Measurements from ENCODE around the gene C17orf114.

The C17orf114 gene

GRCh38 chr17:4843321-4844000 lies 41.3 kb upstream of the C17orf114 start:
- no TSS peak for BruUV-seq (replicated peaks)
- no peak for DNase-seq
- ChIA-PET POLR2A (ENCODE audit: unreplicated experiment) (no interaction called here), CTCF (no interaction called here)
- Histone ChIP-seq H3K27ac (no peak overlapping the region), H3K4me2 (no peak overlapping the region), H4K20me1 (ENCODE audit: insufficient read depth) (peaks cover 4% of the 10 kb centered on the region; the same call in 1 of the 2 replicates), H3F3A (ENCODE audit: insufficient read depth, low read depth) (peaks cover 29% of the 10 kb centered on the region), H3K4me3 (no peak overlapping the region), H3K9me3 (ENCODE audit: insufficient read depth, low read depth) (no peaks in the 10 kb centered on the region), H3K4me1 (replicated peaks; ENCODE audit: insufficient read depth) (peaks cover 31% of the 10 kb centered on the region), H3K36me3 (ENCODE audit: low read depth) (0 out of 2 replicates have a peak, but pooled peaks cover 2% of the 10 kb centered on the region), H2AFZ (no peak overlapping the region), H3K9me2 (ENCODE audit: insufficient read depth) (no peaks in the 10 kb centered on the region), H3K27me3 (ENCODE audit: insufficient read depth, low read depth) (no peaks in the 10 kb centered on the region), H3K79me2 (ENCODE audit: low read depth) (peaks cover 93% of the 10 kb centered on the region)
- TF ChIP-seq, protein P1, sequence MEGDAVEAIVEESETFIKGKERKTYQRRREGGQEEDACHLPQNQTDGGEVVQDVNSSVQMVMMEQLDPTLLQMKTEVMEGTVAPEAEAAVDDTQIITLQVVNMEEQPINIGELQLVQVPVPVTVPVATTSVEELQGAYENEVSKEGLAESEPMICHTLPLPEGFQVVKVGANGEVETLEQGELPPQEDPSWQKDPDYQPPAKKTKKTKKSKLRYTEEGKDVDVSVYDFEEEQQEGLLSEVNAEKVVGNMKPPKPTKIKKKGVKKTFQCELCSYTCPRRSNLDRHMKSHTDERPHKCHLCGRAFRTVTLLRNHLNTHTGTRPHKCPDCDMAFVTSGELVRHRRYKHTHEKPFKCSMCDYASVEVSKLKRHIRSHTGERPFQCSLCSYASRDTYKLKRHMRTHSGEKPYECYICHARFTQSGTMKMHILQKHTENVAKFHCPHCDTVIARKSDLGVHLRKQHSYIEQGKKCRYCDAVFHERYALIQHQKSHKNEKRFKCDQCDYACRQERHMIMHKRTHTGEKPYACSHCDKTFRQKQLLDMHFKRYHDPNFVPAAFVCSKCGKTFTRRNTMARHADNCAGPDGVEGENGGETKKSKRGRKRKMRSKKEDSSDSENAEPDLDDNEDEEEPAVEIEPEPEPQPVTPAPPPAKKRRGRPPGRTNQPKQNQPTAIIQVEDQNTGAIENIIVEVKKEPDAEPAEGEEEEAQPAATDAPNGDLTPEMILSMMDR (conservative IDR thresholded peaks at IDR 0.05): no peak
- no peak for TF ChIP-seq EZH2 (IDR thresholded peaks at IDR 0.05; ENCODE audit: low read depth)
- intact Hi-C loops (cut with micrococcal nuclease; ENCODE audit: unreplicated experiment): no loop called here

DNA sequence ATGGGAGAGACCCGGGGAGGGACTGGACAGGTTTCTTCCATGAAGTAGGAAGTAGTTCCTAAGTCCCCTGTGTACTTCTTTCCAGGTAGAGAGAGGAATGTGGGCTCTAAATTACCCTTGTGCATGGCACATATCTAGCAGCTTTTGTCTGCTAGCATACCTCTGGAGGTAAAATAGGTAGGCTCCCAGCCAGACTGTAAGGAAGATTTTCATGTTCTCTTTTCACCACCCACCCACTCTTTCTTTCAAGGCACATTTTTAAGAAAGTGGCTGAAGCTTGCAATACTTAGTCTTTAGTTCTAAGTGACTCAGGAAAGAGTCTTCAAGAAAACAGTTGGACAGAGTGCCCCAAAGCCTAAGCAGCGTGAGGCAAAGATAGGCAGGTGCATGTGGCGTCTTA lies 40.2 kb upstream of the C17orf114 start:
- H3K4me1 ChIP-seq (replicated peaks; ENCODE audit: insufficient read depth): peaks cover 20% of the 10 kb centered on the region
- no peak overlapping the region for H3K27ac ChIP-seq
- ChIA-PET CTCF (no interaction called here), POLR2A (ENCODE audit: unreplicated experiment) (no interaction called here)
- H4K20me1 ChIP-seq (ENCODE audit: insufficient read depth): peaks cover 9% of the 10 kb centered on the region; the same call in 1 of the 2 replicates
- H3K9me3 ChIP-seq (ENCODE audit: insufficient read depth, low read depth): no peaks in the 10 kb centered on the region
- TF ChIP-seq EZH2 (IDR thresholded peaks at IDR 0.05; ENCODE audit: low read depth): no peak
- TF ChIP-seq, protein P1 (conservative IDR thresholded peaks at IDR 0.05): no peak
- H3K36me3 ChIP-seq (ENCODE audit: low read depth): 0 out of 2 replicates have a peak, but pooled peaks cover 13% of the 10 kb centered on the region
- no TSS peak for BruUV-seq (replicated peaks)
- H3K27me3 ChIP-seq (ENCODE audit: insufficient read depth, low read depth): no peaks in the 10 kb centered on the region
- no peak overlapping the region for H3K4me3 ChIP-seq
- H3K9me2 ChIP-seq (ENCODE audit: insufficient read depth): no peaks in the 10 kb centered on the region
- no peak overlapping the region for H2AFZ ChIP-seq
- peaks cover 18% of the 10 kb centered on the region for H3F3A ChIP-seq (ENCODE audit: insufficient read depth, low read depth)
- intact Hi-C loops (cut with micrococcal nuclease; ENCODE audit: unreplicated experiment): no loop called here
- H3K79me2 ChIP-seq (ENCODE audit: low read depth): peaks cover 95% of the 10 kb centered on the region
- DNase-seq: no peak
- H3K4me2 ChIP-seq: no peak overlapping the region

DNA sequence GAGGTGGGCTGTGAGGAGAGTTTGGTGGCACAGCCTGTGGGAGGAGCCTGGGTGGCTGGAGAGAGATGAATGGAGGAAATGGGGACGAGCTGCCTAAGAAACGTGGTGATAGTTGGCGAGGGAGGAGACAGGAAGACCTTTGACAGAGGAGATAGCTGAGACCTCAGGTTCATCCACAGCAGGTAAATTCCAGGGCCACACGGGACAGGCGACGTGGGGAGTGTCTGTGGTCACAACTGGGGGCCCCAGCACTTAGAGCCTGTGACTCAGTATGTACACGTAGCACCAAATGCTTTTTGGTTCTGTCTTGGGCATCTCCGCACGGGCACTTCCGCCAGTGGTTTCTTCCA lies 38.7 kb upstream of the C17orf114 start:
- no peak overlapping the region for H3K4me2 ChIP-seq
- no peak overlapping the region for H3K27ac ChIP-seq
- CTCF ChIA-PET: no interaction called here
- intact Hi-C loops (cut with micrococcal nuclease; ENCODE audit: unreplicated experiment): no loop called here
- no peaks in the 10 kb centered on the region for H3K9me2 ChIP-seq (ENCODE audit: insufficient read depth)
- H3K36me3 ChIP-seq (ENCODE audit: low read depth): 0 out of 2 replicates have a peak, but pooled peaks cover 17% of the 10 kb centered on the region
- DNase-seq: no peak
- H3K9me3 ChIP-seq (ENCODE audit: insufficient read depth, low read depth): no peaks in the 10 kb centered on the region
- TF ChIP-seq EZH2 (IDR thresholded peaks at IDR 0.05; ENCODE audit: low read depth): no peak
- TF ChIP-seq, protein P1 (conservative IDR thresholded peaks at IDR 0.05): no peak
- BruUV-seq (replicated peaks): no TSS peak
- no peaks in the 10 kb centered on the region for H3K27me3 ChIP-seq (ENCODE audit: insufficient read depth, low read depth)
- H3F3A ChIP-seq (ENCODE audit: insufficient read depth, low read depth): peaks cover 9% of the 10 kb centered on the region; the same call in 1 of the 2 replicates
- no peak overlapping the region for H2AFZ ChIP-seq
- peaks cover 95% of the 10 kb centered on the region for H3K79me2 ChIP-seq (ENCODE audit: low read depth)
- peaks cover 22% of the 10 kb centered on the region; the same call in 1 of the 2 replicates for H4K20me1 ChIP-seq (ENCODE audit: insufficient read depth)
- H3K4me1 ChIP-seq (replicated peaks; ENCODE audit: insufficient read depth): peaks cover 7% of the 10 kb centered on the region
- H3K4me3 ChIP-seq: no peak overlapping the region
- POLR2A ChIA-PET (ENCODE audit: unreplicated experiment): no interaction called here

Measured in PC-9 (cell line).